Neutrophil (primary cell): ENCODE results near the gene TEAD1.

ENCODE experiments used
- H3K27ac ChIP-seq: fragments of 200-600 bp; sonication (generic); 2 replicates; pipeline ENCODE4 v1.5.1; 2016; ENCODE audit warnings: mild to moderate bottlenecking, moderate library complexity
- H3K27me3 ChIP-seq: fragments of 200-600 bp; sonication (generic); 2 replicates; pipeline ENCODE4 v1.6.0; 2016; ENCODE audit warnings: mild to moderate bottlenecking
- H3K36me3 ChIP-seq: fragments of 200-600 bp; sonication (generic); 2 replicates; pipeline ENCODE4 v1.5.1; 2017
- H3K4me1 ChIP-seq, 2 experiments: fragments of 200-600 bp in 1 of 2; sonication (generic) in 1 of 2; 1 replicate in 1 of 2; 2 replicates in 1 of 2; pipeline versions ENCODE4 v1.5.1 to v1.6.1; 2013 to 2016; ENCODE audit warnings: low read depth in 1 of 2, low read length in 1 of 2, mild to moderate bottlenecking in 1 of 2, moderate library complexity in 1 of 2; ENCODE audit not compliant: control insufficient read depth in 1 of 2, insufficient read depth in 1 of 2
- H3K4me3 ChIP-seq, 2 experiments: fragments of 200-600 bp in 1 of 2; sonication (generic) in 1 of 2; 1 replicate in 1 of 2; 2 replicates in 1 of 2; pipeline ENCODE4 v1.5.1; 2013 to 2016; ENCODE audit warnings: low read depth in 1 of 2, low read length in 1 of 2, mild to moderate bottlenecking in 1 of 2, moderate library complexity in 1 of 2
- H3K9me3 ChIP-seq: fragments of 200-600 bp; sonication (generic); 2 replicates; pipeline ENCODE4 v1.5.1; 2016
- CTCF ChIP-seq: fragments of 200-600 bp; sonication (generic); IDR thresholded peaks from 2 replicates; pipeline ENCODE4 v1.5.1; 2016; ENCODE audit warnings: antibody characterized with exemption

Gene TEAD1

DNA sequence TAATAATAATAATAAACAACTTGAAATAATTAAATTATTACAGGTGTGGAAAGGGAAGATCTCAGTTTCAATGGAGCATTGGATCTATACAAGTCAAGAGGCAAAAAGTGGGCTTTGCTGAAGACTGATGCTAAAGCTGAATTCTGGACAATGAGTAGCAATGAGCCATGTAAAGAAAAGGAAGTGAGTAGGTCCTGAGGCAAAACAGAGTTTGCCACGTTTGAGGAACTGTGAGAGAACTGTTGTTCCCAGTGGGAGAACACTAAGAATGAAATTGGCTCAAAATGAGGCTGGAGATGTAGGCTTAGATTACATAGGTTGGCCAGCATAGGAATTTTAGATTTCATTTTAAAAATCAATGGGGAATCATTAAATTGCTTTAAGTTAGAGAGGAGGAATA lies 33.9 kb upstream of the TEAD1 start:
- Histone ChIP-seq H3K27ac (no peak overlapping the region), H3K4me3 (no peak overlapping the region), H3K9me3 (no peaks in the 10 kb centered on the region), H3K27me3 (no peaks in the 10 kb centered on the region), H3K4me1 (no peaks in the 10 kb centered on the region), H3K36me3 (no peaks in the 10 kb centered on the region)
- no peak for TF ChIP-seq CTCF

- Histone ChIP-seq H3K36me3 (no peaks in the 10 kb centered on the region), H3K4me1 (no peaks in the 10 kb centered on the region), H3K27me3 (no peaks in the 10 kb centered on the region), H3K4me3 (no peak overlapping the region), H3K27ac (no peak overlapping the region), H3K9me3 (no peaks in the 10 kb centered on the region)
- no peak for TF ChIP-seq CTCF
Observed at GRCh38 chr11:12640926-12641849, 33.0 kb upstream of the TEAD1 start.

DNA sequence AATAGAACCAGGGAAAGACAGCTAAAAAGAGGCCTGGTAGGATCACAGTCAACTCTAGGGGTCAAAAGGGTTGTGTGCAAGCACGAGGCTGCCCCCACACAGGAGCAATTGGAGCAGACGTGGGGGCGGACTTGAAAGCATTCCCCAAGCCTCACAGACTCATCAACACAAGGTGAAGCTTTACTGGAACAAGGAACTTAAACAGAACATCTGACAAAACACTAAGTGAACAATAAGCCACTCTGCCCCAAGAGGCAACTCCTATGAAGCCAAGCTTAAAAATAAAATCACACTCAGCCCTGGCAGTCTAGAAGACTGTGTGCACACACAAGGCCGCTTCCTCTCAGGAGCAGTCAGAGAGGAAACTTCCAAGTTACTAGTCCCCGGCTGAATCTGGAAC lies 32.2 kb upstream of the TEAD1 start:
- no peaks in the 10 kb centered on the region for H3K4me1 ChIP-seq
- no peaks in the 10 kb centered on the region for H3K9me3 ChIP-seq
- no peak overlapping the region for H3K4me3 ChIP-seq
- no peak for TF ChIP-seq CTCF
- no peak overlapping the region for H3K27ac ChIP-seq
- H3K36me3 ChIP-seq, result no peaks in the 10 kb centered on the region
- H3K27me3 ChIP-seq, result no peaks in the 10 kb centered on the region

DNA sequence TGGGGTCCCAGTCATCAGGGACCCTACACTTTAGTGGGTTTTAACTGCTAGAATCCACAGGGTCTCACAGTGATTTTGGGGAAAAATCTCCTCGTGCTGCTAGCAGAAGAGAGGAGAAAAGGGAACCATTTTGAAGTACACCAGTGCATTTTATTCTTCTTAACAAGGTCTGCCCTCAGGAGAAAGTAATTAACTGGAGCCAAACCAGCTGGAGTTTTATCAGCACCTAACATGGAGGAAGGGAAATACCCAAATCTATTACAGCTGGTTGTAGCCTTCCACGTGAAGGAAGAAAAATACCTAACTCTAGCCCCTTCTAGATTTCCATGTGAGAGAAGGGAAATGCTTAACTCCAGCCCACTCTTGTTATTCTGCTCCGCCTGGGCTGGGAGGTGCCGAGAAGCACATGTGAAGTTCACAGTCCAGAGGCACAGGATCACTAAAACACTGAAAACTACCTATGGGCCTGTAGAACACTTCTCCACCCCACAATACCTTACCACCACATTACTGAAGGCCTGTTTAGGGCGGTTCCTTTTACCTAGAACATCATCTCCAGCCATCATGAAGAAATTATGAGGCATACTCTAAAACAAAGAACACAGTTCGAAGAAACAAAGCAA lies 31.3 kb upstream of the TEAD1 start:
- H3K27me3 ChIP-seq, result no peaks in the 10 kb centered on the region
- H3K27ac ChIP-seq, result no peak overlapping the region
- H3K4me1 ChIP-seq, result no peaks in the 10 kb centered on the region
- TF ChIP-seq CTCF, result no peak
- H3K4me3 ChIP-seq, result no peak overlapping the region
- H3K36me3 ChIP-seq, result no peaks in the 10 kb centered on the region
- H3K9me3 ChIP-seq, result no peaks in the 10 kb centered on the region

DNA sequence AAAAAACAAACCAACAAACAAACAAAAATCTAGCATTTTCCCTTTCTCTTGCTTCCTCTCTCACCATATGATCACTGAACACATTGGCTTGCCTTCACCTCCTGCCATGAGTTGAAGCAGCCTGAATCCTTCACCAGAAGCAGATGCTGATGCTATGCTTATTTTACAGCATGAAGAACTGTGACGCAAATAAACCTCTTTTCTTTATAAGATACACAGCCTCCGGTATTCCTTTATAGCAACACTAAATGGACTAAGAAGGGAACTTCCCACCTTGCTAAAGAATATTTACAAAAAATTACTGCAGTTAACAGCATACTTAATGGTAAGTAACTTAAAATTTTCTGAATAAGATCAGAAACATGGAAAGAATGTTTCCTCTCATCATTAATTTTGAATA lies 27.7 kb upstream of the TEAD1 start:
- no peaks in the 10 kb centered on the region for H3K36me3 ChIP-seq
- H3K27ac ChIP-seq, result no peak overlapping the region
- H3K27me3 ChIP-seq, result no peaks in the 10 kb centered on the region
- no peaks in the 10 kb centered on the region for H3K4me1 ChIP-seq
- no peak overlapping the region for H3K4me3 ChIP-seq
- TF ChIP-seq CTCF, result no peak
- H3K9me3 ChIP-seq, result no peaks in the 10 kb centered on the region
